DMS 273 (cell line): ENCODE results near the gene RASSF5.
A peak's percentile ranks its signal among the peaks of the same experiment; 100 is the strongest.

ENCODE experiments used
- DNase-seq: peaks from one replicate; lab custom pipeline; 2025; ENCODE audit not compliant: unreplicated experiment; lab: John Stamatoyannopoulos, UW

RASSF5 gene

GRCh38 chr1:206495493-206496046, 11.8 kb upstream of the RASSF5 start:
- DNase-seq = no peak

- peak; percentile 25 for DNase-seq
Measured at GRCh38 chr1:206496131-206496793, 11.1 kb upstream of the RASSF5 start.

GRCh38 chr1:206497363-206497762, 10.0 kb upstream of the RASSF5 start:
- DNase-seq = no peak

- no peak for DNase-seq
Measured at GRCh38 chr1:206497774-206498173, 9.6 kb upstream of the RASSF5 start.

GRCh38 chr1:206498685-206499084, 8.6 kb upstream of the RASSF5 start:
- DNase-seq = no peak

- no peak for DNase-seq
Measured at GRCh38 chr1:206500046-206500445, 7.3 kb upstream of the RASSF5 start.

GRCh38 chr1:206501881-206502280, 5.5 kb upstream of the RASSF5 start:
- DNase-seq = no peak

- DNase-seq = no peak
Measured at GRCh38 chr1:206502403-206502802, 4.9 kb upstream of the RASSF5 start.

- DNase-seq = no peak
Measured at GRCh38 chr1:206502812-206503211, 4.5 kb upstream of the RASSF5 start.

GRCh38 chr1:206503591-206504362, 3.6 kb upstream of the RASSF5 start:
- DNase-seq = peak; percentile 30

- DNase-seq = no peak
Measured at GRCh38 chr1:206504363-206504713, 3.0 kb upstream of the RASSF5 start.

GRCh38 chr1:206505702-206506355, 1.5 kb upstream of the RASSF5 start:
- peak; percentile 40 for DNase-seq

- peak; percentile 55 for DNase-seq
Measured at GRCh38 chr1:206506405-206507283, 687 bp upstream of the RASSF5 start.

- no peak for DNase-seq
Measured at GRCh38 chr1:206508130-206508889, 979 bp downstream of the RASSF5 start.

GRCh38 chr1:206508956-206509355, 1.6 kb downstream of the RASSF5 start:
- peak; percentile 35 for DNase-seq

- DNase-seq = no peak
Measured at GRCh38 chr1:206509612-206510257, 2.4 kb downstream of the RASSF5 start.

- DNase-seq = peak; percentile 26
Measured at GRCh38 chr1:206510371-206510770, 3.0 kb downstream of the RASSF5 start.

- no peak for DNase-seq
Measured at GRCh38 chr1:206511362-206512057, 4.2 kb downstream of the RASSF5 start.
